Cardiac muscle cell (in vitro differentiated cells and primary cell): ENCODE measurements around the gene NPAS3. TPM values are rescaled to one million over a fixed set of nuclear protein-coding genes. Genes with fewer than 3 reads are reported as not detected.

ENCODE experiments used
- DNase-seq, 2 donors: peaks; one replicate each; pipeline versions ENCODE4 v3.0.0 to v3.0.0-alpha.2; 2010 to 2017; ENCODE audit warnings: low read depth in 1 of 2, low spot score in 1 of 2
- H3K27ac ChIP-seq: fragments of 200-600 bp; sonication (generic); 2 replicates; pipeline ENCODE4 v1.5.1; 2016
- H3K27me3 ChIP-seq: fragments of 200-600 bp; sonication (generic); 2 replicates; pipeline ENCODE4 v1.6.0; 2016; ENCODE audit warnings: control low read depth
- H3K36me3 ChIP-seq: fragments of 200-600 bp; sonication (generic); 2 replicates; pipeline ENCODE4 v1.5.1; 2016; ENCODE audit warnings: control low read depth
- H3K4me1 ChIP-seq: fragments of 200-600 bp; sonication (generic); 2 replicates; pipeline ENCODE4 v1.8.1; 2017; ENCODE audit warnings: low read depth, mild to moderate bottlenecking, mixed run types
- H3K4me3 ChIP-seq: fragments of 200-600 bp; sonication (generic); 2 replicates; pipeline ENCODE4 v1.5.1; 2016; ENCODE audit warnings: mild to moderate bottlenecking
- H3K9me3 ChIP-seq: fragments of 200-600 bp; sonication (generic); 2 replicates; pipeline ENCODE4 v1.5.1; 2017; ENCODE audit warnings: low read depth, mild to moderate bottlenecking, control low read depth
- polyA plus RNA-seq: library from polyadenylated mRNA; unstranded; fragments of >200 nt; fragmentation: Nextera tagmentation; extraction: Ambion mirVana; gene quantifications from 2 replicates; pipeline ENCODE4 v1.2.1, GENCODE V29; 2016
- total RNA-seq: library from RNA; depleted of rRNA; stranded (reverse); fragments of >200 nt; gene quantifications from 2 replicates; pipeline ENCODE4 v1.2.3, GENCODE V29; 2016
- TF ChIP-seq, protein P1 (sequence below): IDR thresholded peaks from 2 replicates; pipeline ENCODE4 v1.5.1; 2012; ENCODE audit warnings: low read depth, mild to moderate bottlenecking, low read length

Gene NPAS3
- total and polyA plus RNA-seq, 2 experiments from 2014 or later = 0.18 TPM

GRCh38 chr14:33618361-33619105 is 679.9 kb downstream of the NPAS3 start:
- no peak overlapping the region for H3K27ac ChIP-seq
- no peaks in the 10 kb centered on the region for H3K4me1 ChIP-seq
- no peaks in the 10 kb centered on the region for H3K9me3 ChIP-seq
- no peak for DNase-seq
- no peaks in the 10 kb centered on the region for H3K36me3 ChIP-seq
- H3K27me3 ChIP-seq = no peaks in the 10 kb centered on the region
- TF ChIP-seq, protein P1, sequence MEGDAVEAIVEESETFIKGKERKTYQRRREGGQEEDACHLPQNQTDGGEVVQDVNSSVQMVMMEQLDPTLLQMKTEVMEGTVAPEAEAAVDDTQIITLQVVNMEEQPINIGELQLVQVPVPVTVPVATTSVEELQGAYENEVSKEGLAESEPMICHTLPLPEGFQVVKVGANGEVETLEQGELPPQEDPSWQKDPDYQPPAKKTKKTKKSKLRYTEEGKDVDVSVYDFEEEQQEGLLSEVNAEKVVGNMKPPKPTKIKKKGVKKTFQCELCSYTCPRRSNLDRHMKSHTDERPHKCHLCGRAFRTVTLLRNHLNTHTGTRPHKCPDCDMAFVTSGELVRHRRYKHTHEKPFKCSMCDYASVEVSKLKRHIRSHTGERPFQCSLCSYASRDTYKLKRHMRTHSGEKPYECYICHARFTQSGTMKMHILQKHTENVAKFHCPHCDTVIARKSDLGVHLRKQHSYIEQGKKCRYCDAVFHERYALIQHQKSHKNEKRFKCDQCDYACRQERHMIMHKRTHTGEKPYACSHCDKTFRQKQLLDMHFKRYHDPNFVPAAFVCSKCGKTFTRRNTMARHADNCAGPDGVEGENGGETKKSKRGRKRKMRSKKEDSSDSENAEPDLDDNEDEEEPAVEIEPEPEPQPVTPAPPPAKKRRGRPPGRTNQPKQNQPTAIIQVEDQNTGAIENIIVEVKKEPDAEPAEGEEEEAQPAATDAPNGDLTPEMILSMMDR = no peak
- no peak overlapping the region for H3K4me3 ChIP-seq

- Histone ChIP-seq H3K36me3 (no peaks in the 10 kb centered on the region), H3K4me1 (no peaks in the 10 kb centered on the region), H3K9me3 (no peaks in the 10 kb centered on the region), H3K27ac (no peak overlapping the region), H3K27me3 (no peaks in the 10 kb centered on the region), H3K4me3 (no peak overlapping the region)
- no peak for DNase-seq
- TF ChIP-seq, protein P1 = no peak
These were observed 683.8 kb downstream of the NPAS3 start for GRCh38 chr14:33622496-33622895.

- Histone ChIP-seq H3K9me3 (no peaks in the 10 kb centered on the region), H3K36me3 (no peaks in the 10 kb centered on the region), H3K27ac (no peak overlapping the region), H3K27me3 (no peaks in the 10 kb centered on the region), H3K4me1 (no peaks in the 10 kb centered on the region), H3K4me3 (no peak overlapping the region)
- TF ChIP-seq, protein P1 = no peak
- no peak for DNase-seq
These were observed 691.1 kb downstream of the NPAS3 start for GRCh38 chr14:33629792-33630191.

DNA sequence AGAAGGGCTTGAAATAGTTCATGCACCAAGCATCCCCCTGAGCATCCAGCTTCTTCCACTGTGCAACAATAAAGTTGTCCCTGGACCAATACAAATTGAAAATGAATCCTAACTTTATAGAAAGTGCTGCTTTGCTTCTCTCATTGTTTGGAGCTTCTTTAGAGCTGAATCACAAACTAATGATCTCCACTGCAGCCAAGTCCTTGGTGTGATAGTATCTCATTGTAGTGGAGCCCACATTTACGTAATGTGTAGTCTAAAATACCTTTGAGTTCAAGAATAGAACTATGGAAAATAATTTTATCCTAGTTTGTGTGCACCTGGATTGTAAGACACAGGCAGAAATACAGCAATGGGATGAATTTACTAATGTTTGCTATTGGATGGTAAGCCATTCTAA is 692.3 kb downstream of the NPAS3 start:
- TF ChIP-seq, protein P1 = no peak
- Histone ChIP-seq H3K27ac (no peak overlapping the region), H3K27me3 (no peaks in the 10 kb centered on the region), H3K4me1 (no peaks in the 10 kb centered on the region), H3K9me3 (no peaks in the 10 kb centered on the region), H3K4me3 (no peak overlapping the region), H3K36me3 (no peaks in the 10 kb centered on the region)
- DNase-seq = no peak

DNA sequence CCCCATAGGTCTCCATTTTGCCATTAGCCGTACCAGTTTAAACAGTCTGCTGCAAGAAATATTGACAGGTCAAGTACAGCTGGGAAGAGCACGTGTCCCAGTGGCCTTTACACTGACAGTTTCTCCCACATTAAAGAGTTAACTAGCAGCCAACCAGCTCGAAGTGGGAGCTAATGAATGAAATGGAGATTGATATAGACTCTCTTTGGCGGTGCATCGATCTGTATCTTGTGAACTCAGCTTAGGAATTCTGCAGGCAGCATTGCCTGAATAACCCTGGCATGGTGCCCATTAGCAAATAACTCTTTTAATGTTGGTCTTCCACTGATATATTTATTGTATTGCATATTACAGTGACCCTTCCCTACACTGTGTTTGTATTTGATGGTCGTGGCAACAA is 692.8 kb downstream of the NPAS3 start:
- TF ChIP-seq, protein P1 = no peak
- H3K27me3 ChIP-seq = no peaks in the 10 kb centered on the region
- H3K4me3 ChIP-seq = no peak overlapping the region
- peak in 1 of 2 donors; percentile 16 for DNase-seq
- no peaks in the 10 kb centered on the region for H3K36me3 ChIP-seq
- no peaks in the 10 kb centered on the region for H3K9me3 ChIP-seq
- H3K27ac ChIP-seq = no peak overlapping the region
- no peaks in the 10 kb centered on the region for H3K4me1 ChIP-seq
